ENCODE data around the gene PTEN.
"Not testable (repeated sequence)": the region's sequence is repeated elsewhere in the genome, so short reads cannot be mapped to it uniquely, and the experiment has no call there.

Gene PTEN

DNA sequence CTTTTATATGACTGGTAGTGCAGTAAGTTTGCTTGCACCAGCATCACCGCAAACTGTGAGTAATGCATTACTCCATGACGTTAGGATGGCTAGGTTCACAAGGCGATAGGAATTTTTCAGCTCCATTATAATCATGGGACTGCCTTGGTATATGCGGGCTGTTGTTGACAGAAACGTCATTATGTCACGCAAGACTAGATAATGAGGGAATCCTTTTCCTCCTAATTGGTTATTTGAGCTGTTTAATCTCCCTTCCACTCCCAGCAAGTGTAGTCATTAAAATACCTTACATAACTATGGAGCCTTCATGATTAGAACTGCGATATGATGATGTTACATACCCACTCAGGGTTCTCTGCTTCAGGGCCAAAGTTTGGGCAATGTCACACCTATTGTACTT is 17.4 kb upstream of the PTEN start:
- no peak for DNase-seq

DNA sequence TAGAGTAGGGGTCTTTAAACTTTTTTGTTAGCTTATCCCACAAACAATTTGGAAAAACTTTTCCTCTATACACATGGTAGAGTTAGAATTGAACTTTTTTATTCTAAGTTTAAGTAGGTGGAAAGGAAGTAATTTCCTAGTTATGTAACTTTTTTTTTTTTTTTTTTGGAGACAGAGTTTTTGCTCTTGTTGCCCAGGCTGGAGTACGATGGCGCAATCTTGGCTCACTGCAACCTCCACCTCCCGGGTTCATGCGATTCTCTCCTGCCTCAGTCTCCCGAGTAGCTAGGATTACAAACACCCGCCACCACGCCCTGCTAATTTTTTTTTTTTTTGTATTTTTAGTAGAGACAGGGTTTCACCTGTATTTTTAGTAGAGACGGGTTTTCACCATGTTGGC is 16.7 kb upstream of the PTEN start:
- not testable (repeated sequence) for DNase-seq

DNA sequence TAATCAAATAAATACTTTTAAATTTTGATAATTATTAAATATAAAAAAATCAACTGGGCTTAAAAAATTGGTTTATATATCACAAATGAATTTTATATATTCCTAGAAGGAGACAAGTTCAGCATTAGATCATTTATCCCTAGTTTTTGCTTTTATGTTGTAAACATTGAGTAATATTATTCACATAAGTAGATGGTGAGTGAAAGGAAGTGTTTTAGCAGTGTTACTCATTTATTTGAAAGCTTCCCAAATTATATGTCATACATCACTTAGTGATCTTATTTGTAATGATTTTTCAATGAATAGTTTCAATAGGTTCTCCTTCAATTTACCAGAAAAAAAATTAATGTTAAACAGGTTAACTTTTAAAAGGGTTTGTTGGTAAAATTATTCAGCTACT is 15.9 kb upstream of the PTEN start:
- DNase-seq, result no peak

DNA sequence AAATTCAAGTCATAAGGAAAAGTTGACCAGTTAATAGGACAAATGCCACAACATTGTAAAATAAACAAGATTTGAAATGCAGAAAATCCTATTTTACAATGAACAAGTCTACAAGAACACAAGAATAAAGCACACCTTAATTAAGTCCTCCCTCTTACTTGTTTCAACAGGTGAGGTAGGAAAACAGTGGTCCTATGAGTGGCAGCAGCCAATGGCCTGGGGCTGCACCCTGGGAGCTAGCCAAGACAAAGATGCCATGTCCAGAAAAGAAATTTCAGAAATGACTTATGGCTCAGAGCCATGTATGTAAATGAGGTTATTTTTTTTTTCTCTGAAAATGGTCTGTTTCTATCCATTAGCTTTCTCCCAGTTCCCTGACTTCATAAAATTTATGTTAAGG is 14.4 kb upstream of the PTEN start:
- DNase-seq, result no peak

DNA sequence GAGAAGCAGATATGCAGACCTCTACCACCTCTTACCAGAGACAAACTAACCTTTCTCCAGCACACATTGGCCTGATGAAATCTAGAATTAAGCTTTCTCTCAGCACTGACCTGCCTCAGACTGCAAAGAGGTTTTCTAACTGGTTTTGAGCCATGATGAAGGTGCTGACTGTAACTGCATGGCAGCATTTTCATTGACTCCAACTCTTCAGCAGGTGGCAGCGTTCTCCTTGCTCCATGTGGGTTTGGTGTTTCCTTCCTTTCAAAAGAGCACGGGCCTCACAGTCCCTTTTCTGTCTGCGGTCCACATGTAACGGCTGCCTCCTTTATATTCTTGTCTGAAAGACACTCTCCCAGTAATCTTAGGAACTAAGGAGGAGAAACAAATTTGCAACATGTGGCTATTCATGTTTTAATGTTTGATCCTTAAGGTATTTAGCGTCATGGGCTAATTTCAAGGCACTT is 12.7 kb upstream of the PTEN start:
- peak; percentile 47 for DNase-seq

DNA sequence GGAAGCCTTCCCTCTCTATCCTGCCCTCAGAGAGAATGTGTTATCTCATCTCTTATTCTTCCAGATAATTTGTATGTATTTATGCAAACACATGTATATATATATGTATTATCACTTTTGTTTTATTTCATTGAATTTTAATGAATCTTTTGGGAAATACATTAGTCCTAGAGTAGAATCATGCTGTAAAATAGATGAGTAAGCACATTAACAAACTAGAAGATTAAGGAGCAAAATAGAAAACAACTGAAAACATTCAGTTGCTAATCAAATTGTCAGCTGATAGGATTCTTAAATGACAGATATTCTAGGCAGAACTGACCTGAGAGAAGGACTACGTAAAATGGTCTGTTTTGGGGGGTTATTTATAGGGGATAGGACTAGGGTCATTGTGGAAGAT is 11.3 kb upstream of the PTEN start:
- no peak for DNase-seq

DNA sequence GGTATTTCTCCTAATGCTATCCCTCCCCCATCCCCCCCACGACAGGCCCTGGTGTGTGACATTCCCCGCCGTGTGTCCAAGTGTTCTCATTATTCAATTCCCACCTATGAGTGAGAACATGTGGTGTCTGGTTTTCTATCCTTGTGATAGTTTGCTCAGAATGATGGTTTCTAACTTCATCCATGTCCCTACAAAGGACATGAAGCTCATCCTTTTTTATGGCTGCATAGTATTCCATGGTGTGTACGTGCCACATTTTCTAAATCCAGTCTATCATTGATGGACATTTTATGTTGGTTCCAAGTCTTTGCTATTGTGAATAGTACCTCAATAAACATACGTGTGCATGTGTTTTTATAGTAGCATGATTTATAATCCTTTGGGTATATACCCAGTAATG is 8.2 kb upstream of the PTEN start:
- DNase-seq, result not testable (repeated sequence)

DNA sequence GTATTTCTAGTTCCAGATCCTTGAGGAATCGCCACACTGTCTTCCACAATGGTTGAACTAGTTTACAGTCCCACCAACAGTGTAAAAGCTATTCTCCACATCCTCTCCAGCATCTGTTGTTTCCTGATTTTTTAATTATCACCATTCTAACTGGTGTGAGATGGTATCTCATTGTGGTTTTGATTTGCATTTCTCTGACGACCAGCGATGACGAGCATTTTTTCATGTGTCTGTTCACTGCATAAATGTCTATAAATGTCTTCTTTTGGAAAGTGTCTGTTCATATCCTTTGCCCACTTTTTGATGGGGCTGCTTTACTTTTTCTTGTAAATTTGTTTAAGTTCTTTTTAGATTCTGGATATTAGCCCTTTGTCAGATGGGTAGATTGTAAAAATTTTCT is 7.8 kb upstream of the PTEN start:
- not testable (repeated sequence) for DNase-seq

DNA sequence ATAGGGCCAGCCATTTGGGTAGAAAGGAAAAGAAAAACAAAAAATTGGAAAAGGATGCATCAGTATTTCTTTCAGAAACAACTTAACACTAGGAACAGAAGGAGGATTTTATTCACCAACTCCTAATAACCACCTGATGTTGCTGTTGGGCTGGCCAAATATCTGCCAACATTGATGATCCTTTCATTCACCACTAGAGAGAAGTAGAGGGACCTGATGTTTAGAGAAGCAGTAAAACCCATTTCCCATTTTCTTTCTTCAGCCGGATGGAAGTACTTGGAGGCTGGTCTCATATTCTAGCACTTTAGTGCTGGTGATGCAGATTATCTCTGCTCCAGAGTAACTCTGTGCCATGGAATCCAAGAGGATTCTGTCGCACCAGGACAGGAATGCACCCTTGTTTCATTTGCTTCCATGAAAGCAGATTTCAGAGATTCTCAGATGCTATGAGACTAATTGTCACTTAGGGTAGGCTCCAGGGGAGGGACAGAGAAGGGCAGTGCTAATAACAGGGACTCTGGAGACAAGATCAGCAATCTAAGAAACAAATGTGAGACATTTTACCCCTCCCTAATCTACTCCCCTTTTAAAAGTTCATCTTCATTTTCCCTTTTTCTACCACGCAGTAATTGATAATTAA is 3.1 kb upstream of the PTEN start:
- peak; percentile 76 for DNase-seq

DNA sequence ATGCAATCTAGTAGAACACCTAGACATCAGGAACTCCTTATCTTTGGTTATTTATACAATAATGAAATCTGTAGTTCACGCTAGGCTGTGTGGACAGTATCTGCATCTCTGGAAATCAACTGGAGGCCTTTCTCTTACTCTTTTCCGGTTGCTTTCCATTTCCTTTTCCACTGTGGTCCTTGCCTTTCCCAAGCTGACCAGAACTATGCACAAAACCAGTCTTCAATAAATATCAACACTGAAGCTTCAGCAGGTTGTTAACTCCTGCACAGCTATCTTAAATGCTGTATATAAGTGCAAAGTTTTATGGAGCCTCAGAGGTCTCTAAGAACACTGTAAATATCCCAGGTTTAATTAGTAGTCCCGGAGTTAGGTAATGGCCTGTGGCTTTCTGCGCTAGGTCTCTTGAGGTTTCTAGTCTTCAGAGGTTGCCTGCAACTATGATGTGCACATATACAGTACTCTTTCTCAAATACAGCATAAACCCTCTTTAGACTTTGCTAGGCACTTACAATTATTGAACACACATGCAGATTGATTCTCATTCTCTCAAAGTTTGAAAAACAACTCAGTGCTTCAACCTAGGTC is 2.5 kb upstream of the PTEN start:
- DNase-seq, result no peak

DNA sequence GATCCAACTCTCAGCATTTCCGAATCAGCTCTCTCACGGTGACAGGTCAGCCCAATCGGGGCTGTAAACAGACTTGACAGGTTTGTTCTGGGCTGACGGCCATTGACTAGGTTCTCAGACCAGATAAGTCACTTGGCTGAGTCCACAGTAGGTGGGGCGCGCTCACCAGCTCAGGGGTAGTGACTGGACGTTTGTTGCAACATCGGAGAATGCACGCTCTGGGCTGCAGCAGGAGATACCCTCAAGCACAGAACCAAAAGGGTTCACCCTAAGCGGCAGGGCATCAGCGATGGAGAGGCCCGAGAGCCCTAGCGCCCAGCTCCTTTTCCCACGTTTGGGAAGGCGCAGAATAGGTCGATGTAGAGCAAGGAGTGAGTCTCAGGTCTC is 1.9 kb upstream of the PTEN start:
- no peak for DNase-seq

DNA sequence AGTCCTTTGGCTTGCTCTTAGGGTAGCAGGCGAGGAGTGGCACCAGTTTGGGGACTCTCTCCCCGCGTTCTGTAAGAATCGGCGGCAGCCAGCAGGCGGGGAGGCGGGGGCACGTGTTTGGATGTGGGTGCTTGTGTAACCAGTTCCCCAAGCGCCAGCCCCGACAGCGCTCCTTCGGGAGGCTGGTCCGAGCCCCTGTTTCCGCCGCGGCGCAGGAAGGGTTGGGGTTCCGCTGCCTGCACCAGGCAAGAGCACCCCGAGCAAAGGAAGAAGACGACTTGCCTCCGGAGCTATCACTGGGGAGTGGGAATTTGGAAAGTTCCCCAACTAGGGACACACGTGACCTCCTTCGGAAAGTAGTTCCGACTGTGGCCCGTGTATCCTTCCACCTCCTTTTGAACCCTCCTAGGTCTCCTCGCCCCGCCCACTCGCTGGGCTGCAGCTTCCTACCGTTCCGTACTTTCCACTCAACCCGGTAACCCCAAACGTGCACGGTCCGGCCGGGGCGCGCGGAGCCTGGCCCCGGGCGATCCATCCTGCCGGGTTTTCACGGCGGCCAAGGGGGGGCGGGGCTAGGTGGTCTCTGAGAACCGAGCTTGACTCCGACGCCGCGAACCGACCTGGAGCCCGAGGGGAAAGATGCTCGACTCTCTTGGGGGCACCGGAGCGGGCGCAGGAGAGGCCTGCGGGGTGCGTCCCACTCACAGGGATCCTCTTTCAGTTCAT is 1.3 kb upstream of the PTEN start:
- DNase-seq, result peak; percentile 96

DNA sequence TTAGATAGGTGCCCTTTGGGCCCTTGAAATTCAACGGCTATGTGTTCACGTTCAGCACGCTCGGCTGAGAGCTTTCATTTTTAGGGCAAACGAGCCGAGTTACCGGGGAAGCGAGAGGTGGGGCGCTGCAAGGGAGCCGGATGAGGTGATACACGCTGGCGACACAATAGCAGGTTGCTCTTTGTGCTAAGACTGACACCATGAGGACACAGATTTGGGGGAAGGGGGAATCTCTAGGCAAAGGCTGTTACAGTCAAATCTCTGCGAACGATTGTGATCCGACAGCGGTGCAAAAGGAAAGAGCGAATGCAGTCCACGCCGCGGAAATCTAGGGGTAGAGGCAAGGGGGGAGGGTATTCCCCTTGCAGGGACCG is 759 bp upstream of the PTEN start:
- DNase-seq, result no peak

DNA sequence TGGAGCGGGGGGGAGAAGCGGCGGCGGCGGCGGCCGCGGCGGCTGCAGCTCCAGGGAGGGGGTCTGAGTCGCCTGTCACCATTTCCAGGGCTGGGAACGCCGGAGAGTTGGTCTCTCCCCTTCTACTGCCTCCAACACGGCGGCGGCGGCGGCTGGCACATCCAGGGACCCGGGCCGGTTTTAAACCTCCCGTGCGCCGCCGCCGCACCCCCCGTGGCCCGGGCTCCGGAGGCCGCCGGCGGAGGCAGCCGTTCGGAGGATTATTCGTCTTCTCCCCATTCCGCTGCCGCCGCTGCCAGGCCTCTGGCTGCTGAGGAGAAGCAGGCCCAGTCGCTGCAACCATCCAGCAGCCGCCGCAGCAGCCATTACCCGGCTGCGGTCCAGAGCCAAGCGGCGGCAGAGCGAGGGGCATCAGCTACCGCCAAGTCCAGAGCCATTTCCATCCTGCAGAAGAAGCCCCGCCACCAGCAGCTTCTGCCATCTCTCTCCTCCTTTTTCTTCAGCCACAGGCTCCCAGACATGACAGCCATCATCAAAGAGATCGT is 598 bp downstream of the PTEN start:
- DNase-seq, result peak; percentile 38

DNA sequence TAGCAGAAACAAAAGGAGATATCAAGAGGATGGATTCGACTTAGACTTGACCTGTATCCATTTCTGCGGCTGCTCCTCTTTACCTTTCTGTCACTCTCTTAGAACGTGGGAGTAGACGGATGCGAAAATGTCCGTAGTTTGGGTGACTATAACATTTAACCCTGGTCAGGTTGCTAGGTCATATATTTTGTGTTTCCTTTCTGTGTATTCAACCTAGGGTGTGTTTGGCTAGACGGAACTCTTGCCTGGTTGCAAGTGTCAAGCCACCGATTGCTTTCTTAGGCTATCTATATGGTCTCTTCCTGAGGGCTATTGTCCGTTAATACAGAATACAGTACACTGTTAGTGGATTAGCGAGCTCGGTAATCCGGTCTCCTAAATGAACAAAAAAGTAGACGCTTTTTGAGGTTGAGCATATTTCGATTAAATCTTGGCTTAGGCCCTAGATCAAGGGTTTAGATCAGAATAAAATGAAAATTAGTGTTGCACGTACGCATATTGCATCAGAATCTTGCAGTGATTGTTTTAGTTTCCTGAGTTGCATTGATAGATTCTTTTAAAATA is 1.2 kb downstream of the PTEN start:
- no peak for DNase-seq

DNA sequence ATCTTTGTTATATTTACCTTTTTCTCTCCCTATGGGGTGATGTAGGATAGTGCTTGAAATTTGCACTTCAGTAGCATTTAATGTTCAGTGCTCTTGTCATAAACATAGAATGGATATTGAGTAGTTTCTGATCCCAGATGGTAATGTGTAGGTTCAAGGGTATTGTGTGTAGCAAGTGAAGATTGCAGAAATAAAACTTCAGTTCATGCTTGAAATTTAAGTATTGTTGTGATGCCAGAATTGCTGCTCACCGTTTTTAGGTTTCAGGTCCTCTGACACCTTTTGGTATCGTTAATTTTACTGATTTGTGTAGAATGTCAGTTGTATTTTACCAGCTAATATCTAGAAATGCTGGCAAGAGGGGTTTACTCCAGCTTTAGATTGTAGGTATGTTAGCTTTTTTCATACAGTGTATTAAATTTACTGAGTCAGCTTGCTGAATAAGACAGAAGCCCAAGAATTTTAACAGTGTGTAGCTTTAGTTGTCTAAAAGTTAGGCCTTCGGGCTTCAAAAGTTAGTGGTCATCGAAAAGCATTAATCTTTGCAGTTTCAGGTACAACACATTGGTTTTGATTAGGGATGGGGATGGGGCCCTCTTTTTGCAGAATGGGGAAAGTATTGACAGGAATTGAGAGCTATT is 1.9 kb downstream of the PTEN start:
- DNase-seq, result no peak

DNA sequence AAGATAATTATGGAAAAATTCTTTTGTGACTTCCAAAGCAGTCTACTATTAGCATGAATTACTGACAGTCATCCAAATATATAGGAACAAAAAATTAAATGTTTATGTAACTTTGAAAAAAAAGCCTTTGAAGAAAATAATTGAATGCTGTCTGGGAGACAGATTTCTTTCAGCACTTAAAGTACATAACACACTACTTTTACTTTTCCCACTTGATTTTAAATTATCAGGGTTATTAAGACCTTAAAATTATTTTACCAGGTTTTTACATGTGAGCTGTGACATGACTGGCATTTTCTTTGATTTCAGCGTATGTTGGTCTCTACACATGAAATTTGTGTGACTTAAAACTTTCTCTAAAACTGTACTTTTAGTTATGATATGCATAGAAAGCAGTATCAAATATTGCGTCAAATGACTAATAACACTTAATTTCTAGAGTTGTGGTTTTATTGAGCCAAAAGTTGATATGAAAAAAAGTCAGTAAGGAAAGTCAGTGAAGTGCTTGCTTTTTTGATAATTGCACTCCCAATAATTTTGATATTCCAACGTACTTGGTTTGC is 3.1 kb downstream of the PTEN start:
- no peak for DNase-seq

DNA sequence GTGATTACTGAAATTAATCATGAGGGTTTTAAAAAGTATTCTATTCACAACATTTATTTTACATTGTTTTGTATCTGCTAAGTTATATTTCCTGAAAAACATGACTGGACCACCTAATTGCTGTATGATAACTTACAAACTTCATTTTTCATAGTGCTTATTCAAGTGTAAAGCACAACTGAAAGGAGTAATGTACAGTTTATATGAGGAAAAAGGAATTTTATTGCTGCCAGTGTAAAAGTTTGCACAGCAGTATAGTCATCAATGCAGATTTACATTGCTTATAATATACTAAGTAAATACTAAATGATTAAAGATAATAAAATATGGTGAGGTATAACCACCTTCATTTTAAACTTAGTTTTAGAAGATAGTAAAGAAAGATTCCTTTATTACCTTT is 4.0 kb downstream of the PTEN start:
- no peak for DNase-seq

DNA sequence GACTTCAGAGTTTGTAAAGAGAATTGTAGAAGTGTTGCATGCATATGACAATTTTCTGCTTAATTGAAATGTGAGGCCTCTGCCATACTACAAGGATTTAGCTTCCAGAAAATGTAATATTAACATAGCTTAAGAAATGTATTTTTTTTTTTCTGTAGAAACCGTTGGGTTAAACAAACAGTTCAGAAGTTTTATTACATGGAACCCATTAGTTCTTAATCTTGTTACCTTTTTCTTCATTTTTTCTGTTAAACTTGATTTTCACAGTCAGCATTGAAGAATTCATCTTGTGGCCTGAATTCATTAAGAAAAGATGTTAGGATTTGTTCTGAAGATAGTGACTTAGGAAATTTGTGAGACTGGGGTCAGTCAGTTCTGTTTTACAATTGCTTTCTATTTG is 4.9 kb downstream of the PTEN start:
- DNase-seq, result no peak

DNA sequence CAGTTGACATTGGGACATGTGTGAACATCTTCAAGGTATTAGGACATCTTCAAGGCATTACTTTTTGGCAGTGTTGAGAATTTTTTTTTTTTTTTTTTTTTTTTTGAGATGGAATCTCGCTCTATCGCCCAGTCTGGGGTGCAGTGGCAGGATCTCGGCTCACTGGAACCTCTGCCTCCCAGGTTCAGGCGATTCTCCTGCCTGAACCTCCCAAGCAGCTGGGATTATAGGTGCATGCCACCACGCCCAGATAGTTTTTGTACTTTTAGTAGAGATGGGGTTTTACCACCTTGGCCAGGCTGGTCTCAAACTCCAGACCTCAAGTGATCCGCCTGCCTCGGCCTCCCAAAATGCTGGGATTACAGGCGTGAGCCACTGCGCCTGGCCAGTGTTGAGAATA is 5.7 kb downstream of the PTEN start:
- not testable (repeated sequence) for DNase-seq

DNA sequence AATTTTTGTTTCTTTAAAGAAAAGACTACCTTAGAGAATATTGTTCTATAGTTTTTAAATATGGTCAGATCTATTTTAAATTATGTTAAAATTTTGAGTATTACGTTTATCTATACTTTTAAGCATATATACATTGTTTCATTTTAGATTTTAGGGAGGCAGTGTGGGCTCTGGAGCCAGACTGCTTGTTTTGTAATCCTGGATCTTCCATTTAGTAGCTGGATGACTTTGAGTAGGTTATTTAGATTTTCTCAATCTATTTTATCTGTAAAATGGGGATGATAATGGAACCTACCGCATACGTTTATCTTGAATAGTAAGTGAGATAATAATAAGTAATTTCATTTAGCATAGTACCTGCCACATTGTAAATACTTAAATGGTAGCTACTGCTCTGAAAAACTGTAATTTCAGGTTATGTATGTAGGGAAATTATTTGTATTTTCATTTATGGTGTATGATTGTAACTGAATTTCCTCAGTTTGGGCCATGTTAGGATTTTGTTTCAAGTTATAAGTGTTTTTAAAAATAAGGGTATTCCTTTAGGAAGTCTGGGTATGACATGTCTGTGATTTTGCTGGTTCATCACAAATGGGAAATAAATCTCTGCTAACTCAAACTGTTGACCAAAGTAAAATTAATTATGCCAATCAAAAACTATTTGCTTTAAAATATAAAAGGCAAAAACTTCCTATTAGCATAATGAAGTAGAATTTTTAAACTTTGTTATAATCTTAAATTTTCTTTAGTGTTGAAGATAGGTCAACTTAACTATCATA is 6.5 kb downstream of the PTEN start:
- DNase-seq, result no peak

DNA sequence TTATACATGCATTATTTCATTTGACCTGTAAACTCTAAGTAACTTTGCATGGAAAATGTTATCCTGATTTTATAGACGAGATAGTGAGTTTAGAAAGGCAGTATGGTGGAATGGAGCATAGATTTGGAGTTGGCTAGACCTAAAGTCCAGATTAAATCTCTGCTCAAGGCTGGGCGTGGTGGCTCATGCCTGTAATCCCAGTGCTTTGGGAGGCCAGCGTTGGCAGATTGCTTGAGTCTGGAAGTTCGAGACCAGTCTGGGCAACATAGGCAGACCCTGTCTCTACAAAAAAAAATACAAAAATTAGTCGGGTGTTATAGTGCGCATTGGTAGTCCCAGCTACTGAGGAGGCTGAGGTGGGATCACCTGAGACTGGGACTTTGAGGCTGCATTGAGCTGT is 9.4 kb downstream of the PTEN start:
- DNase-seq, result no peak

Data from CD4-positive, alpha-beta T cell treated with Interleukin-21 for 1 hour (primary cell).